GM10847 (cell line): ENCODE results near the gene MGP.

Experiments
- POLR2A ChIP-seq: IDR thresholded peaks from 2 replicates; pipeline ENCODE4 v1.6.1; 2011; ENCODE audit not compliant: insufficient read length; ENCODE audit errors: extremely low read depth

MGP gene

GRCh38 chr12:14884458-14884878 lies 1.2 kb downstream of the MGP start:
- TF ChIP-seq POLR2A, result no peak

DNA sequence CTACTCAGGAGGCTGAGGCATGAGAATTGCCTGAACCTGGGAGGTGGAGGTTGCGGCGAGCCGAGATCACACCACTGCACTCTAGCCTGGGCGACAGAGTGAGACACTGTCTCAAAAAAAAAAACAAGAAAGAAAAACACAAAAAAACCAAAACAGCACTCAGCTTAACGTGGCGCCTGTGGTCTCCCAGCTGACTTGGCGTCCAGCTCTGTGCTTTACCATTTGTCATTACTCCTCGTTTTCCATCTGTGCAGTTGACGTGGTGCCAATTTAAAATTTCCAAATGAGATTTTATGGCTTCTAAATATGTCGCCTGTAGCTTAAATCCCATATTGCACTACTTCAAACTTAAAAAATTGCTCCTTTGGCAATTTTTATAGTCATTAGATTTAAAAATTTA lies 2.0 kb downstream of the MGP start:
- no peak for TF ChIP-seq POLR2A

DNA sequence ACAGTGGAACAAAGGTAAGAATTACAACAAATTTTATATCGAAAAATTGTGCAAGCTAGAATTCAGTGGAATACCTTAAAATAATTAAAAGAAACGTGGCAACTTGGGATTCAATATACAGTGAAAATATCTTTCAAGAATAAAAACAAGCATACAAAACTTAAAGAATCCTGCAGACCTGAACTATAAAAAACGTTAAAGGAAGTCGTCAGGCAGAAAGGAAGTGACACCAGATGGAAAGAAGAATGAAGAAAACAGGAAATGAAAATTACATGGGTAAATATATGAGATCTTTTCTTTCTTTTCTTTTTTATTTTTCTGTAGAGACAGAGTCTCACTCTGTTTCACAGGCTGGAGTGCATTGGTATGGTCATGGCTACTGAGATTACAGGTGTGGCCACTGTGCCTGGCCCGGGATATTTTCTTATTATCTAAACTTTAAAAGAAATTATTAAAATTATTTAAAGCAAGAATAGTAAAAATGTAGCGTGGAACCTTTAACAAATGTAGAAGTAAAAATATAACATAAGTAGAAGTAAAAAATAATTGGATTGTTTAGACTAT lies 4.7 kb downstream of the MGP start:
- TF ChIP-seq POLR2A, result no peak

DNA sequence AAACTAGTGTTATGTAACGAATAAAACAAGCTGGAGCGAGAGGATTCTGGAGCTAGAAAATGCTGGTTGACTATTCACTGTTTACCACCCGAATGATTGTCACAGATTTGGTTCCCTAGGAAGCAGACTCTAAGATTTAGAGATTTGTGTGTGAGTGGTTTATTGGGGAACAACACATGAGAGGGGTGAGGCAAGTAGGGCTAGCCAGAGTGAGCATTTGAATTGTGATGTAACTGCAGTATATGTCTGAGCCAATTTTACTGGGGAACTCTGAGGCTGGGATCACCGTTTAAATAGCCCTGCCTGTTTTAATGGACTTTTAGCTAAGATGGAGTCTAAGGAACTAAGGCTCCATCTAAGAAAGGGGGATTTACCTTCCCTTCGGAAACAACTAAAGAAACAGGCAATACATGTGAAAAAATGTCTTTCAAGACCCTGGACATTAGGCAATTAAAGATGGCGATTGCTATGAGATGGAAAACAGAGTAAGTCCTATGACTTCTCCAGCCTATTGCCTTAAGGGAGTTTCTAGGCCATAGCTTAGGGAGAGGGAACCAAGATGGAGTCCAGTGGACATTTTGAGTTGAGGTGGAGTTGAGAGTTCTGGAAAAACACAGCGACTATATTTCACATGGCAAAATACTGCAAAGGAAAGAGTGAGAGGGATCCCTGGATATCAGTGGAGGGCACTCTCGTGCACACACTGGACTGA lies 6.3 kb downstream of the MGP start:
- no peak for TF ChIP-seq POLR2A

DNA sequence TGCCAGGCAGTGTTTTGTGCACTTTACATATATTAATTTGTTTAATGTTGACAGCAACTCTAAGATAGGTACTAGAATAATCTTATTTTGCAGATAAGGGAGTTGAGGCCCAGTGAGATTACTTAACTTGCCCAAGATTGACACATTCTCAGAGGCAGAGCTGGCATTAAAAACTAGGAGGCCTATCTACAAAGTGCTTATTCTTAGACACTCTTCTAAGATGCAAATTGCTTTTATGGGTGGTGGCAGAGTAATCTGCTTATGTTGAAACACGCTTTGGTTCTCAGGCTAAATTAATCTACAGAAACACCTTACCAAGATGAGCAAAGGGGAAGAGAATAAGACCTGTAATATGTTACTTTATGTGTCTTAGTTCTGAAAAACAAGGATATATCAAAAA lies 7.2 kb downstream of the MGP start:
- no peak for TF ChIP-seq POLR2A

DNA sequence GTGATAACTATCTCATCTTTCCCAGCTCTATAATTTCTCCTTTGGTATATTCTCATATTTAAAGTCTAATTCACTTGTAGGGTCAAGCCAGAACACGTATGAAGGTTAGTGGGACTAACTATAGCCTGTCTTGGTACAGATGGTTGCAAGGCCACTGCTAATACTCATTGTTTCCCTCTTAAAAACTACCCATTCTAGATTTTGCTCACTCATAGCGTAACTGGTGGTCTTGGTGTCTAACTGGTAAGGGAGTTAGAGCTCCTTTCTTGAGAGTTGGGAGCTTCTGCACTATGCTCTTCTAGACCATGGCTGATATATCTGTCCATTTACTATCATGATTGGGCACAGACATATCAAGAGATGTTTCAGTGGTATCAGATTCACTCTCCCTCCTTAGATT lies 8.8 kb downstream of the MGP start:
- TF ChIP-seq POLR2A, result no peak

GRCh38 chr12:14874882-14875281 lies 10.8 kb downstream of the MGP start:
- TF ChIP-seq POLR2A, result no peak

DNA sequence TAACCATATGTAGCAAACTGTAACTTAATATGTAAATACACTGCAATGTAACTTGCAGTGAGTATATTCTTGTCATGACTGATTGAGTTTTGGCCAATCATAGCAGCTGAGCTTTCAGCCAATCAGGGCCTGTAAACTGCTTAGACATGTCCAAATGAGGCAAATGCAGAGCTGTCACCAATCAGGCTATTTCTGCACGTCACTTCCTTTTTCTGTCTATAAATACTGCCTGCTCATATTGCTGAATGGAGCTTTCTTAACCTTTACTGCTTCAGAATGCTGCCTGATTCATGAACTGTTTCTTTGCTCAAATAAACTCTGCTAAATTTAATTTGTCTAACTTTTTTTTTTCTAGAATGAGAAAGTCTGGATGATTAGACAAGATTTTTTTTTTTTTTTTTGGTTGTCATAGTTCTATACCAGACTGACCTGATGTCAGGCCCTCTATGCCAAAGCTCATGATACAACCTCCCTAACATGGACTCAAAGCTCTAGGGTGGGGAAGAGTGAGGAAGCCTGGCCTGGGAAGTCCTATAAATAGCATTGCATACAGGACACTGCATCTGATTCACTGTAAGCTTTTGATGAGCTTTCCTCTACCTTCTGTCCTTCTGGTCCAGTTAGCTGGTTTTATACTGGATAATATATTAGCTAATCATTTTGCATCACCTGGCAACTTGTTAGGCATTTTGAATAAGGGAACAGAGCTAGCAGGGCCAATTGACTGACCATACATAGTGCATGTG lies 12.0 kb downstream of the MGP start:
- TF ChIP-seq POLR2A, result no peak

GRCh38 chr12:14871886-14872285 lies 13.8 kb downstream of the MGP start:
- TF ChIP-seq POLR2A, result no peak

DNA sequence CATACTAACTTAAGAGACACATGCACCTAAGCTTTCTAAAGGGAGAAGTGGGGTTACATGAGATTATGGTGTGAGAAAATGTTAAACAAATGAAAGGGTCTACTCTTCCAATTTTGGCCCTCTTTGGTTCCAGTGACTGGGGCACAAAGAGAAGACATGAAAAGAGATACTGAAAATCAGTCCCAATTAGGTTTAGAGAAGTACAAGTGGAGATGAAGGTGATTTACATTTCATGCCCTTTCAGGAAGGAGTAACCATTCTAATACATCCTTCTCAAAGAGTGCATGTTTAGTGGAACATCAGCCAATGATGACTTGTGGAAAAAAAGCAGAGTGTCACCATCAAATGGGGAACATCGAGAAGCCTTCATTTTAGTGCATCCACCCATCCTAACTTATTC lies 14.4 kb downstream of the MGP start:
- TF ChIP-seq POLR2A, result no peak

- TF ChIP-seq POLR2A, result no peak
Observed at GRCh38 chr12:14868916-14869506, 16.6 kb downstream of the MGP start.

GRCh38 chr12:14860490-14860889 lies 25.2 kb downstream of the MGP start:
- TF ChIP-seq POLR2A, result no peak

DNA sequence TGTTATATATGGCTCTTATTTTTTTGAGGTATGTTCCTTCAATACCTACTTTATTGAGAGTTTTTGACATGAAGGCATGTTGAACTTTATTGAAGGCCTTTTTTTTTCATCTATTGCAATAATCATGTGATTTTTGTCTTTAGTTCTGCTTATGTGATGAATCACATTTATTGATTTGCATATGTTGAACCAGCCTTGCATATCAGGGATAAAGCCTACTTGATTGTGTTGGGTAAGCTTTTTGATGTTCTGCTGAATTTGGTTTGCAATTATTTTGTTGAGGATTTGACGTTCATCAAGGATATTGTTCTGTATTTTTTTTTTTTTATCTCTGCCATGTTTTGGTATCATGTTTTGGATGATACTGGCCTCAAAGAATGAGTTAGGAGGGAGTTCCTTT lies 27.1 kb downstream of the MGP start:
- TF ChIP-seq POLR2A, result no peak

GRCh38 chr12:14854586-14855183 lies 31.0 kb downstream of the MGP start:
- no peak for TF ChIP-seq POLR2A

DNA sequence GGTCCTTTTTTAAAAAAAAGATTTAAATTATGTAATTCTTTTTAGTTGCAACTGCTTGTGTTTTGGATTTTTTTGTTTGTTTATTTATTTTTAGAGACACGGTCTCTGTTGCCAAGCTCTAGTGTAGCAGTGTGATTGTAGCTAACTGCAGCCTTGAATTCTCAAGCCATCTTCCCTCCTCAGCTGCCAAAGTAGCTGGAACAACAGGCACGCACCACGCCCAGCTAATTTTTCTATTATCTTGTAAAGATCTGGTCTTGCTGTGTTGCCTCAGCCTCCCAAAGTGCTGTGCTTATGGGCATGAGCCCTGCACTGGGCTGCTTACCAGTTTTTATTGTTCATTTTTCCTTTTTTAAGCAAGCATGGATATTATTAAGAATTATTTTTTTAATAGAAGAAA lies 31.7 kb downstream of the MGP start:
- no peak for TF ChIP-seq POLR2A

DNA sequence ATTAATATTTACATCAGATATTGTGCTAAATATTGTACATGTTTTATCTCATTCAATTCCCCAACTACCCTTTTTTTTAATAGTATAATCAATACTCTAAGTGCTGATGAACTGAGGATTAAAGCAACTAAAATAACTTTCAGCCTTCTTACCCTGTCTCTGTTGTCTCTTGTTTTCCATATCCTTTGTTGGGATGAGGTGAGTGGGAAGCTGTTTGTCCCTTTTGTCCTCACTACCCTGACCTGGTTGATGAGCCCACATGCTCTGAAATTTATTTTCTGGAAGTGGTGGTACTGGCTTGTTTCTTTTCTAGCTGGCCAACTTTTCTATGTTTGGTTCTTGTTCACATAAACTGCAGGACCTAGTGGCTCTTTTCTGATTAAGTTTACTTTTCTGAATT lies 32.8 kb downstream of the MGP start:
- TF ChIP-seq POLR2A, result no peak
